DMS 273 (cell line): Measurements from ENCODE around the gene RCSD1.

Experiments
- DNase-seq: peaks from one replicate; lab custom pipeline; 2025; ENCODE audit not compliant: unreplicated experiment; lab: John Stamatoyannopoulos, UW

RCSD1 gene

DNA sequence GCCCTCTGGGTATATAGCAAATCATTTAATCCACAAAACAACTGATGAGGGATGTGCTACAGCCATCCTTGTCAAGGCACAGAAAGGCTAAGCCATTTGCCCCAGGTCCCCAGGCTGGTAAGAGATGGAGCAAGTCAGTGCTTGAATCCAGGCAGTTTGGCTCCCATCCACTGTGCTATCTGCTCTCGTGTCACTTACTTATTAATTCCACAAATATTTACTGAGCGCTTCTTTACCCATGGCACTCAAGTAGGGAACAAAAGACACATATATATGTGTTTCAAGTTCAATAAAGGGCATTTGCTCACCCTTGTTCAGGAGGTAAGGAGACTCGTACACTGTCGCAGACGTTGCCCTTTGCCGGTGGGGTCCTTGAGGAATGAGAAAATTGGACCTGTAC, 53.2 kb downstream of the RCSD1 start:
- no peak for DNase-seq

- DNase-seq, result no peak
Measured at GRCh38 chr1:167683641-167684502, 53.8 kb downstream of the RCSD1 start.

DNA sequence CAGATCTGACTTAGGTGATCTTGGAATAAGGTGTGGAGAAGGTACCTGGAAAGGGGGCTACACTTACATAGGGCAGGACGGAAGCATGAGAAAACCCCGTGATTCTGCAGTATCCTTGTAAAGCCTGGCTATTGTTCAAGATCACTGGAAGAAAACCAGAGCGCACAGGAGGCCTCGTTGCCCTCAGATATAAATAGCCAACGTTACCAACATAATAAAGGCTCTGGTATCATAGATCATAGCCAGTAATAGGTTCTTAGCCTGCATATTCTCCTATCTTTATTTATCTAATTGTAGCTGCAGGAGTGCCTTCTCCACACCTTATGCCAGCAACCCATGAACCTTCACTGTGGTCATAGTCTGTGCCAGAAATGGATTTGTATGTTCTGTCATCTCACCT, 55.8 kb downstream of the RCSD1 start:
- no peak for DNase-seq

DNA sequence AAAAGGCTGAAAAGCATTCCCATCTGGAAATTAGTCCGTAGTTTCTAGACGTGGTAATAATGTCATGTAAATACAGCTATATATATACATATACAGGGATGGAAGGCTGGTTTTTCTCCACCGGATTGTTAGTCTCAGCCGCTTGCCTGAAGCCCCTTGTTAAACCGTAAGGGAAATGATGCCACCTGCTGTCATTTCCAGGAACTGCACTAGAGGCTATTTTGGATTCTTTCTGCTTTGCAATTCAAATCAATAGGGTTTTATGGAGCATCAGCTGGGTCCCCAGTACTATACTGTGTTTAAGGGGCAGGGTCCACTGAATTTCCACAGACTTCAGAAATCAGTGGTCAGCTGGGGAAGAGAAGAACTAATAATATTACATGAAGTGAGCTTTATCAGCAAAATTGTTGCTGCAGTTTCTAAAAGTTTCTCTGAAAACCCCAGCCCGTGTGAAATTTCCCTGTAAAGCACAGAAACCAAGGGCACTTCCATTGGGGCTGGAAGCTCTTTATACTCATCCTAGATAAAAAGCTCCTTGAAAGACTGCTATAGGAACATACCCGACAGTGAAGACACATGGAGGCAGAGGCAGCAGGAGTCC, 58.0 kb downstream of the RCSD1 start:
- DNase-seq, result peak; percentile 92

- no peak for DNase-seq
Measured at GRCh38 chr1:167689567-167689920, 59.5 kb downstream of the RCSD1 start.

DNA sequence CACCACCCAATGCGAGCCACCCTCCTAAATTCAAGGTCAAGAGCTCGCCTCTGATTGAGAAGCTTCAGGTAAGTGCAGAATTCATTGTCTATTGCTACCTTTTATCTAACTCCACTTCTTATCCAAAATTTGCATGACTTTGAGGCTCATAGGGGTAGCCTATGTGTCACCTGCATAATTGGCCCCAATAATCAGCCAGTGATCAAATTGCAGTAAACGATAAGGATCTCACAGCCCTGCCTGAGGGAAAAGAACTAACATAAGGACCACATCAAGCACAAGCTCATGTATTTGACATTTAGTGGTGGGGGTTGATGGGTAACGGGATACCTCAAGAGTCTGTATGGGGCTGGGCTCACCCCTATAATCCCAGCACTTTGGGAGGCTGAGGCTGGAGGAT, 60.0 kb downstream of the RCSD1 start:
- no peak for DNase-seq

DNA sequence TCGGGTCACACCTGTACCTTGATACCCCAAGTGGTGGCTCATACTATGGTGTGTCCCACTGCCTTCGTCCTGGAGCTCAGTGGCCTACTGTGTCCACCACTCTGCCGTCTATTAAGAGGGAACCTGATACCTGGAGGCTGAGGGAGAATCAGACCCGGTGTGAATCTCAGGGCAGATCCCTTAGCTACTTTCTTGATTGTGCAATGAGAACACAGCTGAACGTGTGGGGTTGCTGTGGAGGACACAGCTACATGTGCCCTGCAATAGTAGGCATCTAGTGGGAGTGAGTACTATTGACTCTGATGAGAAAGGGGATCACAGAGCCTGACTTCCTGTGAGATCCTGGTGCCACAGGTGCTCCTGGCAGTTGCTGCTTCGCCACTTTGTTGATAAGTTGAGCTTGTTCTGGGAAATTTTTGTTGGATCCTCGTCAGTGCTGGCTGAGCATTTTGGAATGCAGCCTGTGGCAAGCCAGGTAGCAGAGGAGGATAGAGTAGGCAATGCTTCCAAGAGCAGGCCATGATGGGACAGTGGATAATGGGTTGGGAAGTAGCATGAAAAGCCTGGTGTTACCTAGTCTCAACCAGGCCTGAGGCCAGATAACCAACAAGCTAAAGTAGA, 63.5 kb downstream of the RCSD1 start:
- DNase-seq, result no peak

- no peak for DNase-seq
Measured at GRCh38 chr1:167694691-167695090, 64.7 kb downstream of the RCSD1 start.

DNA sequence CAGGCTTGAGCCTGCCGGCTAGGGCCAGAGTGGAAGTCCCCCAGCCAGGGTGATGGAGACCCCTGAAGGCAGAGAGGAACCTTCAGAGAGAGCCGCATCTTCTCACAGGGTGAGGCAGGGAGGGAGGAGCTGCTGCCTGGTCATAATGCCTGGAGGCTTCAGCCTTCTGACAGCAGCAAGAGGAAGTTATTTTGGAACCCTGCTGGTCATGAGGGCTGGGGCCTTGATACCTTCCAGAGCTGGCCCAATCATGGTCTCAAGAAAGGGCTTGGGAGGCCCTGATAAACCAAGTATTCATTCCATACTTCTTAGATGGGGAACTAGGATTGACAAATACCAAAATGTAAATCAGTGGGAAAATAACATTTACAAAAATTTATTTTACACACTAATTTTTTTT, 65.1 kb downstream of the RCSD1 start:
- DNase-seq, result no peak

DNA sequence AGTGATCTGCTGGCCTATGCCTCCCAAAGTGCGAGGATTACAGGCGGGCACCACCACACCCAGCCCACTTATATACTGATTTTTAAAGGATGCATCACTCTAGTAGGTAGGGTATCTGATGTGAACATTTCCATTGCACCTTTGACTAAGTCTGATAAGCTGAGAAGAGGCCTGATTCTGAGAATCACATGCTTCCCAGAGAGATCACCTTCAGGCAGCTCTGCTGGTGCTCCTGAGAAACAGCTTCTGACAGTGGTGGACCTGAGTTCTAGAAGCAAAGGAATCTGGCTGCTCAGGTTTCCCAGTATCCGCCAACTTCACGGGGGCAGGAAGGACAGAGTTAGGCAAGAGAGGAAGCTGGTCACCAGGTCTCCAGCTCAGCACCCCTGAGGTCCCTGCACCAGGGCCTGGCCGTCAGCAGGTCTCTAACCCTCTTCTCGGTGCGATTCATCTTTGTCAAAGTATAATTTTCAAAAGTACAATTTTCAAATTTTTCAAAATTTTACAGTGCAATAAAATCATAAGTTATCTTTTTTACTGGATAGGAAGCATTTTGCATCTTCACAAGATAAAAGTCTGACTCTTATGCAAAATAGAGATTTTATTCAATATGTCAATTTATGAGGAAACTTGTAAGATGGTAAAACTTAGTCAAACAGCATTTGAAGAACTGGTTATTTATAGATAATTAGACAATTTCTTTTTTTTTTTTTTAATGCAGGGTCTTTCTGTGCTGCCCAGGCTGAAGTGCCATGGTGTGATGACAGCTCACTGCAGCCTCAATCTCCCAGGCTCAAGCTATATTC, 65.9 kb downstream of the RCSD1 start:
- DNase-seq, result no peak

GRCh38 chr1:167697667-167698141, 67.7 kb downstream of the RCSD1 start:
- no peak for DNase-seq

DNA sequence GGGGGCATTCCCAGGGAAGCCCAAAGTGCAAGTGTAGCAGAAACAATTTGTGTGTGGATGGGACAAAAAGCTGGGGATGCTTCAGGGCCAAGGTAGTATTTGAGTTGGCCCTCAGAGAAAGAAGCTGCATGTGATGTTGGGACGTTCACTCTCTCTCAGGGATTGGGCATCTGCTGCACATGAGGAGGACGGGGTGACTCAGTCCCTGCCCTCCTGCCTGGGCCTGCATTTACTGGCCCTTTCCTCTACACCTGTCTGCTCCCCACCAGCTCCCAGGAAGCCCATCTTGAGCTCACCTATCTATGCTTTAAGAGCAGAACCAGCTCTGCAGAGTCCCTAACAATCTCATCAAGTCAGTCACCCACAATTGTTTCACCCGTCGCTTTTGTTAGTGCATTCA, 68.3 kb downstream of the RCSD1 start:
- DNase-seq, result no peak

DNA sequence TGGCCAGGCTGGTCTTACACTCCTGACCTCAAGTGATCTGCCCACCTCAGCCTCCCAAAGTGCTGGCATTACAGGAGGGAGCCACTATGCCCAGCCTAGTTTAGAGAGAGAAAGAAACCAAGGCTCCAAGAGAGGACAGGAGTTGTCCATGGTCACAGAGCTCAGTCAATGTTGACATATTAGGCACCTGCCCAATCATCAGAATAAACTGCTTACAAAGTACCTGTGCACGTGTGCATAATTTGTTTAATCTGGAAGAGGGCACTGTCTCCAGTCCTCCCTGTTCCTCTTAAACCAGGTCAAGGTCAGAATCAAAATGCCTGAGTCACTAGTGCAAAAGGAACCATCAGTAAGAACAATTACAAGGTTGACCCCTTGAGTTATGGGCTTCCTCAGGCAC, 71.5 kb downstream of the RCSD1 start:
- no peak for DNase-seq

- DNase-seq, result no peak
Measured at GRCh38 chr1:167703557-167703956, 73.5 kb downstream of the RCSD1 start.

- DNase-seq, result no peak
Measured at GRCh38 chr1:167704715-167705114, 74.7 kb downstream of the RCSD1 start.

GRCh38 chr1:167705250-167705649, 75.2 kb downstream of the RCSD1 start:
- DNase-seq, result no peak

DNA sequence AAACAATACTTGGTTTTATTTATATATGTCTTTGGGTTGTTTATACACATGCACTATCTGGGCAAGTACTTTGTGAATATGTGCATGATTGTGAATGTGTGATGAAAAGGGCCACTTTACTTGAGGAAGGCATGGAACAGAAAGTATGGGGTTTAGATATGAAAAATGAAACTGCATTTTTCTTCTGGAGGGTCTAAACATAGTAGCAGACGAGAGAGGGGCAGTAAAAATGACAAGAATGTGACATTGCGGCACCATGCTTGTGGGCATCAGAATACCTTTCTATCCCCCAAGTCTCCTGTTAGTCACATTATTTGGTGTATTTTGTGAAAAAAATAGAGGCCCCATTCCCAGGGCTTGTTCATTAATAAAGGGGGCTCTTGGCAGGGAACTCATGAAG, 76.3 kb downstream of the RCSD1 start:
- no peak for DNase-seq

DNA sequence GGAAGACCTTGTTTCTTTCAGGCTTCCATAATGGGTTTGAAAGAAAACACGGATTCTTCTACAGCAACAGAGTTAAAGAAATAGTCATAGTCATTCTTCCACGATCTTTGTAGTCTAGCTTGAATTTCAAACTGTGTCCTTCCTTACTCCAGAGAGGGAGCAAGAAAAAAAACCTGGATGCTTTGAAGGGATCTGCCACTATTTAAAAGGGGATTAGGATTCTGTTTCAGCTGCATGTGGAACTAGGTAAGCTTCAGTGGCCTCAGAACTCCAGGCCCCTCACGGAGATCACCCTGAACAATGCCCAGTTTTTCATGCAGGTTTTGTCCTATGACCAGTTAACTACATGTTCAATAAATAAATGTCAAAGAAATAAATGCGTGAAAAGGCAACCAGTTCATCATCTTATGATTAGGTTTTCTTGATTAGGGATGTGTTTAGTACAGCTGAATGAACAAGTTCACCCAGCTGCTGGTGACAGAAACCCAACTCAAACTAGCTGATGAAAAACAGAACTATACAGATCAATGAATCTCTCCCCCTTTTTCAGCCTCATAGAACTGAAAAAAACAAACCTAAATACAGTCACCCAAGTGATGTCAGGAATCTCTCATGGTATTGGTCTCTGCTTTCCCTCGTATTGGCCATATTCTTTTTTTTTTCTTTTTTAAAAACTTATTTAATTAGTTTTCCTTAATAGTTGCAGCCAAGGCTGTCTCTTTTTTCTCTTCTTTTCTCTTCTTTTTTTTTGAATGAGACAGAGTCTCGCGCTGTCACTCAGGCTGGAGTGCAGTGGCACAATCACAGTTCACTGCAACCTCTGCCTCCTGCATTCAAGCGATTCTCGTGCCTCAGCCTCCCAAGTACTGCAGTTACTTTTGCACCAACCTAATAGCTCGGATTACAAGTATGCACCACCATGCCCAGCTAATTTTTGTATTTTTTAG, 77.2 kb downstream of the RCSD1 start:
- no peak for DNase-seq

DNA sequence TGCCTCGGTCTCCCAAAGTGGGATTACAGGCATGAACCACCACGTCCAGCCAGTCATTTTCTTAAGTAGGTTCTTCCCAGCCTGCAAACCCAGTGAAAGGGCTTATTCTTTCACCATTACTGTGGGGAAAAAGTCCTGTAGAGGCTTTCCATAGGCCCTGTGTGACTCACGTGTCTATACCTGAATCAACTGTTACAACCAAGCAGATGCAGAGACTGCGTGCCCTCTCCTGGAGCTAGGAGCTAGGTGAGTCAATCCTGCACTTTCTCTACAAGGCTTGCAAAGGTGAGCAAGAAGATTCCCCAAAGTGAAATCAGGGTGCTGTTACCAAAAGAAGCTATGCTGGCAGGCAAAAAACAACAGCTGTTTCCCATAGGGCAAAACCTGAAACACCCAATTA, 77.9 kb downstream of the RCSD1 start:
- no peak for DNase-seq

GRCh38 chr1:167708940-167709389, 78.9 kb downstream of the RCSD1 start:
- DNase-seq, result no peak
